Neural progenitor cell (in vitro differentiated cells): ENCODE data around the gene DOCK9.

ENCODE experiments used
- CTCF ChIP-seq: fragments of 200-600 bp; sonication (generic); IDR thresholded peaks from 2 replicates; pipeline ENCODE4 v1.5.1; 2017; ENCODE audit warnings: antibody characterized with exemption, mild to moderate bottlenecking
- EZH2 ChIP-seq: fragments of 200-600 bp; sonication (generic); IDR thresholded peaks from 2 replicates; pipeline ENCODE4 v1.6.1; 2017; ENCODE audit warnings: antibody characterized with exemption, mild to moderate bottlenecking, moderate library complexity

GRCh38 chr13:98878486-98879126, 99.3 kb downstream of the DOCK9 start:
- TF ChIP-seq CTCF (no peak), EZH2 (no peak)
